Chondrocyte (in vitro differentiated cells): ENCODE results near the gene TINAGL1. TPM values are rescaled to one million over a fixed set of nuclear protein-coding genes. Genes with fewer than 3 reads are reported as not detected.

Source experiments
- DNase-seq: peaks from one replicate; pipeline ENCODE4 v3.0.0; 2021; ENCODE audit warnings: mixed read lengths, low spot score
- H3K27ac Mint-ChIP-seq: one replicate; pipeline ENCODE4 v1.8.0; 2021; ENCODE audit warnings: mild to moderate bottlenecking, moderate library complexity, mixed read lengths; ENCODE audit not compliant: unreplicated experiment
- H3K27me3 Mint-ChIP-seq: 2 replicates; pipeline ENCODE4 v1.8.0; 2021; ENCODE audit warnings: low read depth, mixed read lengths
- H3K36me3 Mint-ChIP-seq: 2 replicates; pipeline ENCODE4 v1.8.0; 2021; ENCODE audit warnings: low read depth, mixed read lengths
- H3K4me1 Mint-ChIP-seq: 2 replicates; pipeline ENCODE4 v1.8.0; 2021; ENCODE audit warnings: low read depth, mild to moderate bottlenecking, mixed read lengths
- H3K4me3 Mint-ChIP-seq: one replicate; pipeline ENCODE4 v1.8.0; 2021; ENCODE audit warnings: mild to moderate bottlenecking, moderate library complexity, mixed read lengths; ENCODE audit not compliant: unreplicated experiment
- H3K9me3 Mint-ChIP-seq: 2 replicates; pipeline ENCODE4 v1.8.0; 2021; ENCODE audit warnings: low read depth, mixed read lengths
- total RNA-seq: library from RNA; stranded (reverse); gene quantifications from 3 replicates; pipeline ENCODE4 v1.2.1, GENCODE V29; 2021
- TF ChIP-seq, protein P1 (sequence below): fragments of 200-600 bp; sonication (generic); IDR thresholded peaks from 2 replicates; pipeline ENCODE4 v1.5.0; 2021; ENCODE audit warnings: antibody characterized with exemption, mild to moderate bottlenecking, moderate library complexity

Gene TINAGL1
- total RNA-seq, 1 donor from 2014 or later = 154 TPM

DNA sequence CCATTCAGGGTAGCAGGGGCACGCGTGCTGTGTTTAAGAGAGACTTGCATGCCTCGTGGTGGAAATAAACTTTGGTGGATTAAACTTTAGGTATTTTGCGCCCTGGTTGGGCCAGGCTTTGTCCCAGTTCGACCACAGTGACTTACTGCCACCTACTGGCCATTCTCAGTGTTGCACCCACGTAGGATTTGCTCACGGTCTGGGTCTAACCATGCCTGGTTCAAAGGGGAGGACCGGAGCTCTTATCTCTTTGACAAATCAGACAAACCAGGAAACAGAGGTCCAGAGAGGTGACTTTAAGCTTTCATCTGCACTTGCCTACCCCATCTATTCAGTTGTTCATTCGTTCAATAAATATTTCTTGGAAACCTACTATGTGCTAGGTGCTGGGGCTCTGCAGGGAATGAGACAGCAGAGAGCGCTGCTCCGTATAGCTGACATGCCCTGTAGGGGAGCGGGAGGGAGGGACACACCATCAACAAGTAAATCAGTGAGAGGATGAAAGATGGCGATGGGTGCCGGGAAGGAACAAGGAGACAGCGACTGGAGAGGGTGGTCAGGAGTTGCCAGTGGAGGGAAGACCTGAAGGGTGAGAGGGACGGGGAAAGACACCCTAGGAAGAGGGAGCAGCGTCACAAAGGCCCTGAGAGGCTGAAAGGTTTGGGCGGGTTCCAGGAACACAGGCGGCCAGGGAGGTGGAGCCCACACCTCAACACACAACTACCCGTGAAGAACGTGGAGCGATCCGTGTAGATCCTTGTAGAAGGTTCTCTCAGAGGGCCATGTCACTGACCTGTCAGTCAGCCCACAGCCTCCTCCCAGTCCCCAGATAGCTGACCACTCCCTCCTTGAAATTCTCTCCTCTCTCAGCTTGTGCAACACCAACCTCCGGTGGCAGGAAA, 27.2 kb upstream of the TINAGL1 start:
- H3K4me3 Mint-ChIP-seq = peak overlapping the region; percentile 64
- no peaks in the 10 kb centered on the region for H3K27me3 Mint-ChIP-seq
- H3K4me1 Mint-ChIP-seq = peaks cover 35% of the 10 kb centered on the region
- no peaks in the 10 kb centered on the region for H3K9me3 Mint-ChIP-seq
- no peaks in the 10 kb centered on the region for H3K36me3 Mint-ChIP-seq
- H3K27ac Mint-ChIP-seq = peak overlapping the region; percentile 91
- no peak for DNase-seq
- TF ChIP-seq, protein P1, sequence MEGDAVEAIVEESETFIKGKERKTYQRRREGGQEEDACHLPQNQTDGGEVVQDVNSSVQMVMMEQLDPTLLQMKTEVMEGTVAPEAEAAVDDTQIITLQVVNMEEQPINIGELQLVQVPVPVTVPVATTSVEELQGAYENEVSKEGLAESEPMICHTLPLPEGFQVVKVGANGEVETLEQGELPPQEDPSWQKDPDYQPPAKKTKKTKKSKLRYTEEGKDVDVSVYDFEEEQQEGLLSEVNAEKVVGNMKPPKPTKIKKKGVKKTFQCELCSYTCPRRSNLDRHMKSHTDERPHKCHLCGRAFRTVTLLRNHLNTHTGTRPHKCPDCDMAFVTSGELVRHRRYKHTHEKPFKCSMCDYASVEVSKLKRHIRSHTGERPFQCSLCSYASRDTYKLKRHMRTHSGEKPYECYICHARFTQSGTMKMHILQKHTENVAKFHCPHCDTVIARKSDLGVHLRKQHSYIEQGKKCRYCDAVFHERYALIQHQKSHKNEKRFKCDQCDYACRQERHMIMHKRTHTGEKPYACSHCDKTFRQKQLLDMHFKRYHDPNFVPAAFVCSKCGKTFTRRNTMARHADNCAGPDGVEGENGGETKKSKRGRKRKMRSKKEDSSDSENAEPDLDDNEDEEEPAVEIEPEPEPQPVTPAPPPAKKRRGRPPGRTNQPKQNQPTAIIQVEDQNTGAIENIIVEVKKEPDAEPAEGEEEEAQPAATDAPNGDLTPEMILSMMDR = peak; percentile 97

DNA sequence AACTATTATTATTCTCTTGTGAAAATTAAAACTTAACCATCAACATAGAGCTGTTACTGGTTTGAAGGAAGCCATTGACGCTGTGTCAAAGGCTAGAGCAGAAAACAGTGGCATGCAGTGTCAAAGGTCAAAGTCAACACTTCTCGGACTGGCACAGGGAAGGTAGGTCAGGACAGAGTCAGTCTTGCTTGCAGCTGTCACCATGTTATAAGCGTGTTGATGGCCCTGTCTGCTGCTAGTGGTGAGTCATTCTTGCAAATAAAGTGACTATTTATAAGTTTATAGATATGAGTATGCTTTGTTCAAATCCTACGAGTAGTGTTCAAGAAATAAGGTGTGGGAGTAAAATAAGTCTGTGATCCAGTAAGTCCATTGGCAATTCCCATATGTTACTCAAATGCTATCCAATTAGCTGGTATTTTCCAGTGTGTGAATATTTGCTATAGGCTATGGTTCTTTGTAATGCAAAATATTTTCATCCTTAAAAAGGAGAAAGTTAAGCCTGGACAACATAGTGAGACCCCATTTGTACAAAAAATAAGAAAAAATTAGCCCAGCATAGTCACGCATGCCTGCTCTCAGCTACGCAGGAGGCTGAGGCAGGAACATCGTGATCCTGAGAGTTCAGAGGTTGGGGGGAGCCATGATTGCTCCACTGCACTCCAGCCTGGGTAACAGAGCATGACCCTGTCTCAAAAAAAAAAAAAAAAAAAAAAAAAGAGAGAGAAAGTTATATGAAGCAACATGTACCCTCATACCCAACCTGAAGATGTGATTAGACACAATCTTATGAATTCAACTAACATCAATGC, 26.3 kb upstream of the TINAGL1 start:
- no peaks in the 10 kb centered on the region for H3K9me3 Mint-ChIP-seq

GRCh38 chr1:31551208-31551607, 25.1 kb upstream of the TINAGL1 start:
- Mint-ChIP-seq H3K9me3 (no peaks in the 10 kb centered on the region), H3K4me3 (no peak overlapping the region)
- DNase-seq = no peak

More for the DNA sequence above, 26.3 kb upstream of the TINAGL1 start:
- Mint-ChIP-seq H3K27me3 (no peaks in the 10 kb centered on the region), H3K4me1 (peaks cover 35% of the 10 kb centered on the region), H3K4me3 (peak overlapping the region; percentile 64), H3K36me3 (no peaks in the 10 kb centered on the region), H3K27ac (peak overlapping the region; percentile 91)
- DNase-seq = no peak
- TF ChIP-seq, protein P1 = no peak

DNA sequence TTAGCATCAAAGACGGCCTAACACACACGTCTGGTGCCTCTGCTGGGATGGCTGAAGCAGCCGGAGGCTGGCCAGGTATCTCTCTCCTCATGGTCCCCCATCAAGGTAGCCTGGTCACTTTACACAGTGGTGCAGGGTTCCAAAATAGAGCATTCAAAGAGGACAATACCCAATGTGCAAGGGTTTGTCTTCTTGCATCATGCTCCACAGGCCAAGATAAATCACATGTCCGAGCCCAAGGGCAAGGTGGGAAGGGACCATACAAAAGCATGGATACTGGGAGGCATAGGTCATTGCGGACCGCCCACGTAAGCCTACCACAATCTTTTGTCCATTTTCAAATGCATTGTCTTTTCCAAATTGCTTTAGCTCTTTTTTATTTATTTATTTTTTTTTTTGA, 23.8 kb upstream of the TINAGL1 start:
- TF ChIP-seq, protein P1 = no peak
- no peak overlapping the region for H3K4me3 Mint-ChIP-seq
- H3K4me1 Mint-ChIP-seq = peaks cover 35% of the 10 kb centered on the region
- no peaks in the 10 kb centered on the region for H3K36me3 Mint-ChIP-seq
- no peaks in the 10 kb centered on the region for H3K9me3 Mint-ChIP-seq
- no peak overlapping the region for H3K27ac Mint-ChIP-seq
- DNase-seq = no peak
- no peaks in the 10 kb centered on the region for H3K27me3 Mint-ChIP-seq

More at GRCh38 chr1:31551208-31551607, 25.1 kb upstream of the TINAGL1 start:
- H3K27me3 Mint-ChIP-seq = no peaks in the 10 kb centered on the region
- TF ChIP-seq, protein P1 = no peak
- peaks cover 35% of the 10 kb centered on the region for H3K4me1 Mint-ChIP-seq
- H3K27ac Mint-ChIP-seq = peak overlapping the region; percentile 52
- H3K36me3 Mint-ChIP-seq = no peaks in the 10 kb centered on the region

DNA sequence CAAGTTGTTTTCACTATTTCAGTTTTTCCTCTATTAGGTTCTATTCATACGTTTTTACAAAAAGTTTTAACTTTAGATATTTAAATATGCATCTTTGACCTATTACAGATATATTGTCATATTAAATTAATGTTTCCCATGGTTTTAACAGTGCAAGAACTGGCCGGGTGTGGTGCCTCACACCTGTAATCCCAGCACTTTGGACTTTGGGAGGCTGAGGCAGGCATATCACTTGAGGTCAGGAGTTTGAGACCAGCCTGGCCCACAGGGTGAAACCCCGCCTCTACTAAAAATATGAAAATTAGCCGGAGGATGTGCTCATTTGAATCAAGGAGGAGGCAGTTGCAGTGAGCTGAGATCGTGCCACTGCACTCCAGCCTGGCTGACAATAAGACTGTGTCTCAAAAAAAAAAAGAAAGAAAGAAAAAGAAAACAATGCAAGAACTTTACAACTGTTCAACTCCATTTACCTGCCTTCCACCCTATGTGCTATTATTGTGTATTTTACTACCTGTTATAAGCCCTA, 19.8 kb upstream of the TINAGL1 start:
- TF ChIP-seq, protein P1 = no peak
- Mint-ChIP-seq H3K9me3 (peaks cover 12% of the 10 kb centered on the region), H3K27me3 (no peaks in the 10 kb centered on the region), H3K36me3 (peaks cover 2% of the 10 kb centered on the region), H3K4me3 (no peak overlapping the region), H3K4me1 (peaks cover 7% of the 10 kb centered on the region), H3K27ac (no peak overlapping the region)
- DNase-seq = no peak
